ENCODE measurements around the gene MARCHF10.

Gene MARCHF10

GRCh38 chr17:62674363-62674739, 133.8 kb downstream of the MARCHF10 start:
- no peak for DNase-seq

- no peak for DNase-seq
Observed at GRCh38 chr17:62673614-62674362, 134.3 kb downstream of the MARCHF10 start.

- no peak for DNase-seq
Observed at GRCh38 chr17:62672957-62673356, 135.2 kb downstream of the MARCHF10 start.

DNA sequence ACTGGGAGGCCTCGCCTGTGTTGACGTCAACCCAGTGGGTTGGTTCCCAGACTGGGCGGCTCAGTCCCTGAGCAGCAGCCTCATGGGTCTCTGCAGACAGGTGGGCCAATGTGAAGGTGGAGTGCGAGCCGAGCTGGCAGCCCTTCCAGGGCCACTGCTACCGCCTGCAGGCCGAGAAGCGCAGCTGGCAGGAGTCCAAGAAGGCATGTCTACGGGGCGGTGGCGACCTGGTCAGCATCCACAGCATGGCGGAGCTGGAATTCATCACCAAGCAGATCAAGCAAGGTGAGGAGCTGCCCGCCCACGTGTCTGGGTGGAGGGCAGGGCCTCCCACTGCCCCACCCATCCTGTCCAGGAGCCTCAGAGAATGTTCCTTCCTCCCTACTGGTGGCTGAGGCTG, 136.6 kb downstream of the MARCHF10 start:
- DNase-seq, result no peak

DNA sequence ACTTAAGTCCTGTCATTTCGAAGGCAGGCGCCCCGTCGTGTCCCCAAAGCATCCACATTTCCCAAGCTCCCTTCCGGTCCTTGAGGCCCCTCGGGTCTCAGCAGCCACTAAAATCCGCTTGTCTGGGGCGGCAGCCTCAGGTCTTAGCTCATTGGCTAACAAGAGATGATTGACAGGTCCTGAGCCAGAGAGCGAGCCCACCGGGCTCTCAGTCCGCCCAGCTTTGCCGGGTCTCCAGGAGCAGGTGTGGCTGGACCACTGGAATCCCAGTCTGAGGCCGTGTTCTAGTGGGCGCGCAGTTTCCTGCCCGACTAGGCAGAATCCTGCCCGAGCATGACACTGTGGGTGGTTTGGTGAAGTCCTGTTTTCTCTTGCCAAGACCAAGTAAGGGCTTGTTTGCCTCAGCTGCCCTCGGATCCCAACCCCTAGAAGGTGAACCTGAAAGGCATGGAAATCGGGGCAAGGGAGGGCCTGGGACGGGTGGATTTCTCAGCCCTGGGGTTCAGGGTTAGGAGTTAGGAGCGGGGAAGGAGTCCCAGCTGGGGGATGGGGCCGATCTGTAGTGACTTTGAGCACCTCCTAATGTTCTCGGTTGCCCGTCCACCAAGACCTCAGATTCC, 137.8 kb downstream of the MARCHF10 start:
- DNase-seq, result no peak

GRCh38 chr17:62668091-62668804, 139.9 kb downstream of the MARCHF10 start:
- DNase-seq, result no peak

DNA sequence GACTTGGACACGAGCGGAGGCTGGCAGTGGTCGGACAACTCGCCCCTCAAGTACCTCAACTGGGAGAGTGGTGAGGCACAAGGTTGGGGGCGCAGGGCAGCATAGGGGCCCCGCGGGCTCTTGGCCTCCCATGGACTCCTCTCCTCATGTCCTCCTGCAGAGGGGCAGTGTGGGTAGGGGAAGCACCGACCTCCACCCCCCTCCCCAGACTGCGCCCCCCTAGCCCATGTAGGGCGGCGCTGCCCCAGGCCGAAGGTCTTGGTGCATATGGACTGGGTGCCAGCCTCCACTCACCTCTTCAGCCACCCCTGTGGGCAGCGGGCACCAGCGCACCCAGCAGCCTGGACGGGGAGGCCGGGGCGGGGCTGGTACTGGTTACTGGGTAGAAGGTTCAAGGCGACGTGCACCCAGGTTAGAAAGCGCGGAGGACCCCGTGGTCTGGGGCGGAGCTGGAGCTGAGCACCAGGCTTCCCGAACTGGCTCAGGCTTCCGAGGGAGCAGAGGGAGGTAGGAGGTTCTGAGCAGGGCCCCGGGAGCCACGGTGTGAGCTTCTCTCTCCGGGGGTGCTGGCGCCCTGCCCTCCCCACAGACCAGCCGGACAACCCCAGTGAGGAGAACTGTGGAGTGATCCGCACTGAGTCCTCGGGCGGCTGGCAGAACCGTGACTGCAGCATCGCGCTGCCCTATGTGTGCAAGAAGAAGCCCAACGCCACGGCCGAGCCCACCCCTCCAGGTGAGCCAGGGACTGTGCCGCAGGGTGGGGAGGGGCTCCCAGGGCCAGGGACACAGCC, 141.1 kb downstream of the MARCHF10 start:
- no peak for DNase-seq

GRCh38 chr17:62666061-62666800, 141.9 kb downstream of the MARCHF10 start:
- DNase-seq, result no peak

GRCh38 chr17:62665599-62665998, 142.5 kb downstream of the MARCHF10 start:
- no peak for DNase-seq

DNA sequence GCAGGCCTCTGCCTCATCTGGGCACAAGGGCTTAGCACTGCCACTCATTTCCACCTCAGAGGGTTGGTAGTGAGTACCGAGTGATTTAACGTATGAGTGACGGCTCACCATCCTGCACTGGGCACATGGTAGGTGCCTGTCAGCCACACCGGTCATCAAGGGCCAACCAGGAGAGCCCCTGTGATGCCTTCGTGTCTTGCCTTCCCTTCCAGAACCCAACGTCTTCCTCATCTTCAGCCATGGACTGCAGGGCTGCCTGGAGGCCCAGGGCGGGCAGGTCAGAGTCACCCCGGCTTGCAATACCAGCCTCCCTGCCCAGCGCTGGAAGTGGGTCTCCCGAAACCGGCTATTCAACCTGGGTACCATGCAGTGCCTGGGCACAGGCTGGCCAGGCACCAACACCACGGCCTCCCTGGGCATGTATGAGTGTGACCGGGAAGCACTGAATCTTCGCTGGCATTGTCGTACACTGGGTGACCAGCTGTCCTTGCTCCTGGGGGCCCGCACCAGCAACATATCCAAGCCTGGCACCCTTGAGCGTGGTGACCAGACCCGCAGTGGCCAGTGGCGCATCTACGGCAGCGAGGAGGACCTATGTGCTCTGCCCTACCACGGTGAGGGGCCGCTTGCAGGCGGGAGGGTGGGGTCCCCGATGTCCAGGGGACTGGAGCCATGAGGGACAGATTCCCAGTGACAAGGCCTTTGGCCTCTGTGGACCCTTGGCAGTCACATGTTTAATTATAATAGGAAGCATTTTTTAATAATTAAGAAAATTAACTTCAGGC, 143.6 kb downstream of the MARCHF10 start:
- DNase-seq, result no peak

DNA sequence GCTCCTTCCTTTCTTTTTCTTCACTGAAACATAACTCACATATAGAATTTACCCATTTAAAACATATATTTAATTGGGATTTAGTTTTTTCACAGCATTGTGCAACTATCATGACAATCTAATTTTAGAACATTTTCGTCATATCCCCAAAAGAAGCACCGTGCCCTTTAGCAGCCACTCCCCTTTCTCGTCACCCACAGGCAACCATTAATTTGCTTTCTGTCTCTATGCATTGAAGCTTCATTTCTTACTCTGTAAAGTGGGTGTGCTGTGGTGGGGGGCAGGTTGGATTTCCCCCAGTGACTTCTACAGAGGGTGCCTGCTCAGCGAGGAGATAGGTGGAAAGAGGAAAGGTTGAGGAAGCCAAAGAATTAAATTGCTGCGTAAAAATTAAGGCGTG, 144.8 kb downstream of the MARCHF10 start:
- DNase-seq, result no peak

- DNase-seq, result no peak
Observed at GRCh38 chr17:62662855-62663254, 145.3 kb downstream of the MARCHF10 start.

GRCh38 chr17:62661337-62661736, 146.8 kb downstream of the MARCHF10 start:
- no peak for DNase-seq

DNA sequence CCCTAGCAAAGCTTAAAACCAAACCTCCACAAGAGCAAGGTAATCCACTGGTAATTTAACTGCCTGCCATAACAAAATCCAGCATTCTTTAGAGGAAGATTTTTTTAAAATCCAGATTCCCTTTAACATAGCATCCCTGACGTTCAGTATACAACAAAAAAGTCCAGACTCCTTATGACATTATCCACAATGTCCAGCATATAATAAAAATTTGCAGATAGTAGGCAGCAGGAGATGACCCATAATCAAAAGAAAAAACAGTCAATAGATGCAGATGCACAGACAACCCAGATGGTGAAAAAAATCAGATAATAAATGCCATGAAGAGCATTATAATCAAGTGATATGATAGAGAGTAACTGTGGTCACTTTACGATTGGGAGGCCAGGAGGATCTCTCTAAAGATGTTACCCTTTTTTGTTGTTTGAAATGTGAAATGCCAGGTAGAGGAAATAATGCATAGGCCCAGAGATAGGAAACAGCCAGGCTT, 147.4 kb downstream of the MARCHF10 start:
- no peak for DNase-seq

DNA sequence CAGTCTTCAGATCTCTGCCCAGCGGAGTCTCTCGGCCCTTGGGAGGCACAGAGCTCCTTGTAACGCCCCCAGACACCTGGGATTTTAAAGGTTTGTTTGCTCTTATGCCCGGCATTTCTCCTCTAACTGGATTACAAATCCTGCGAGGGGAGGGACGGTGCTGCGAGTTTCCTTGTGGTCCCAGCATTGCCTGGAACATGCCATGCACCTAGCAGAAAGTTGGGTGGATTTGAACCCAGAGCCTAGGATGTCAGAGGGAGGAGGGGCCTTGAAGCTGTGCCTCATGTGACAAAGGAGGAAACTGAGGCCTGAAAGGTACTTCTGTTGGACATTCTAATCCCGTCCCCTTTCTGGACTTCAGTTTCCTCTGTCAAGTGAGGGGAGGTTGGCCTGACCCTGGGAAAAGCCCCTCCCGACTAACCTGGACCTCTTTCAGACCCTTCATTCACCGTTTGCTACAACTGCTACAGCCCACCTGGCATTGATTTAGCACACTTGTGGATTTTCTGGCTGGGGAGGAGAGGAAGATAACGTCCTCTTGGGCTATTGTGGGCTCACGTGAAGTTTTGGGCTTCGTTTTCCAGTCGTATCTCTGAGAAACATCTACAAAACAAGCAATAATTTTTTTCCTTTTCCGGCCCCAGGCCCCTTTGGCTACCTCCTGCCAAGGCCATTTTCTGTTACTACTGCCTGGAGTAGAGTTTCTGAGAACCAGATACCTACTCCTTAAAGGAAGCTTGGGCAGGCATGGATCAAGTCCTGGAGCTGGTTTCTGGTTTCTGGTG, 149.8 kb downstream of the MARCHF10 start:
- DNase-seq, result no peak

DNA sequence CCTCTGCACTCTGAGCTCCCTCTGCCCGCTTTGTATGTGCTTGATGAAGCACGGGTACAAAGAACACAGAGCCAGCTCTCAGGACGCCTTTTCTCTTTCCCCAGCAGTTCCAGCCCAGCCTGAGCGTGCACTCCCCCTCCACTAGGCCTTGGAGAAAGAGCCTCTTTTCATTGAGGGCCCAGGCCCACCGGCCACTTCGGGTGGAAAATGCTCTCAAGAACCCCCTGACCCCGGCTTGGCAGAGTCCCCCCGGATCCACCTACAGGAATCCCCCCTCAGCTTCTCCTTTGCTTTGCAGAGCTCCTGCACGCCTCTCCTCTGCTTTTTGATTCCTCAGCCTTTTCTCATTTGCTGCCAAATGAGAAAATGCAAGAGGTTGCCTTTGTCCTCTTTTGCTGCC, 150.4 kb downstream of the MARCHF10 start:
- no peak for DNase-seq

DNA sequence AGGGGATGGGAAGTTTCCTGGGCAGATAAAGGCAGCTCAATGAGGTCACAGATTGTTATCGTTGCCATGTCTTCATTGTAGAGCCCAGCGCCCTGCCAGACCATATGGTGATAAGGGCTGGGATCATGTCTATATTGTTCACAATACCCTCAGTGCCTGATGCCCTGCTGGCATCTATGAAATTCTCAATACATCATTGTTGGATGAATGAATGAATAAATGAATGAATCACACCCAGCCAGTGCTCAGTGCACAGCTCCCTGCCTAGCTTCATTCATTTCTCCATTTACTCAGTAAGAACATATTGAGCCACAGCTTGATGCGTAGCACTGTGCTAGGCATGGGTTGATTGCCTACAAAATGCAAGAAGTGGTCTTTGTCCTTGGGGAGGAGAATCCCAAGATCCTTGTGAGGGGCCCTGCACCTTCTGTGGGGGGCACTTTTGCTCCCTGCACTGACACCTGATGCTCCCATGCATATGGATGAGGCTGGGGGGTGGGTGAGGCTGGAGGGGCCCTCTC, 150.9 kb downstream of the MARCHF10 start:
- DNase-seq, result no peak

DNA sequence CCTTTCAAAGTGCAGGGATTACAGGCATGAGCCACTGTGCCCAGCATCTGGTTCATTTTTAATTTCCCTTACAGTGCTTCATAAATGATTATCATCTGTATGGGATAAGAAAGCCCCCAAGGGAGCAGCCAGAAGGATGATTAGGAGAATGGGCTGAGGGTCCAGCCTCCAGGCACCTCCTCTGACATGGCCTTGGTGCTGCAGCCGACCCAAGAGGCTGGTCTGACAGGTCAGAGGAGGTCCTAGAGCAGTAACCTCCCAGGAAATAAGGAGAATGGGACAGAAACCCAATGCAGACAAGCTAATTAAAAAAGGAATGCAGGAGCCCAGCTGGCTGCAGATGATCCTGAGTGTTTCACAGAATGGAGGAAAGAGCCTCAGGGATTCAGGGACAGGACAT, 151.7 kb downstream of the MARCHF10 start:
- DNase-seq, result no peak

GRCh38 chr17:62655656-62656055, 152.5 kb downstream of the MARCHF10 start:
- no peak for DNase-seq
